GM12874 (cell line): ENCODE data around the gene KCNK2.

Experiments used
- CTCF ChIP-seq: IDR thresholded peaks from 2 replicates; pipeline ENCODE4 v1.5.1; 2011; ENCODE audit warnings: low read depth, mild to moderate bottlenecking, control low read depth, low read length, moderate library complexity; ENCODE audit not compliant: insufficient read depth

Gene KCNK2

GRCh38 chr1:215251428-215251827 lies 168.9 kb downstream of the KCNK2 start:
- no peak for TF ChIP-seq CTCF

GRCh38 chr1:215252164-215252563 lies 169.6 kb downstream of the KCNK2 start:
- TF ChIP-seq CTCF = no peak

- TF ChIP-seq CTCF = no peak
These were observed 174.6 kb downstream of the KCNK2 start for GRCh38 chr1:215256936-215257679.

GRCh38 chr1:215260711-215261110 lies 178.2 kb downstream of the KCNK2 start:
- TF ChIP-seq CTCF = no peak

- no peak for TF ChIP-seq CTCF
These were observed 179.6 kb downstream of the KCNK2 start for GRCh38 chr1:215262106-215262505.

GRCh38 chr1:215263636-215264035 lies 181.1 kb downstream of the KCNK2 start:
- TF ChIP-seq CTCF = no peak

- no peak for TF ChIP-seq CTCF
These were observed 182.1 kb downstream of the KCNK2 start for GRCh38 chr1:215264649-215265048.
